ENCODE data around the gene C1orf74.

The C1orf74 gene

GRCh38 chr1:209749205-209749604, 35.2 kb downstream of the C1orf74 start:
- Histone ChIP-seq H3K27me3 (ENCODE audit: control insufficient read depth, insufficient read depth, low read length) (peaks cover 31% of the 10 kb centered on the region), H3K9me3 (ENCODE audit: control insufficient read depth, insufficient read depth, low read length) (no peaks in the 10 kb centered on the region), H3K4me1 (ENCODE audit: control insufficient read depth, insufficient read depth, low read length) (peaks cover 2% of the 10 kb centered on the region), H3K4me3 (ENCODE audit: low read depth, low read length) (no peak overlapping the region), H3K9ac (ENCODE audit: low read depth, low read length) (no peak overlapping the region), H3K36me3 (ENCODE audit: control insufficient read depth, insufficient read depth, low read length) (no peaks in the 10 kb centered on the region)

DNA sequence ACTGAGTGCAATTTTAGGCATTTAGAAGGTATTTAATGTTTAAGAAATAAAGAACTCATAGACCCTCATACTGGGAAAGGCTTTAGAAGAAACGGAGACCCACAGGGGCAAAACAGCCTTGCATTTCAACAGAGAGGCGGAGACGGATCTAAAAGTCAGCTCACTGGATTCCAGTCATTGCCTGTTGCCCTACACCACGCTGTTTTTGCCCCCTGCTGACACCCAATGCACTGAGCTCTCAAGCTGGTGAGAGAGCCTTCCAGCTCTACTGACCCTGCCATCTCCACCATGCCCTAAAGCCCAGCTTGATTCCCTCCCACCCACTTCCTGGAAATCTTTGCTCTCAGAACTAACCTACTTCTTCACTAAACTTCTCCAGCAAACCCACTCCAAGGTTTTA, 35.7 kb downstream of the C1orf74 start:
- Histone ChIP-seq H3K4me3 (ENCODE audit: low read depth, low read length) (no peak overlapping the region), H3K9me3 (ENCODE audit: control insufficient read depth, insufficient read depth, low read length) (no peaks in the 10 kb centered on the region), H3K4me1 (ENCODE audit: control insufficient read depth, insufficient read depth, low read length) (peaks cover 2% of the 10 kb centered on the region), H3K27me3 (ENCODE audit: control insufficient read depth, insufficient read depth, low read length) (peaks cover 31% of the 10 kb centered on the region), H3K36me3 (ENCODE audit: control insufficient read depth, insufficient read depth, low read length) (no peaks in the 10 kb centered on the region), H3K9ac (ENCODE audit: low read depth, low read length) (no peak overlapping the region)

DNA sequence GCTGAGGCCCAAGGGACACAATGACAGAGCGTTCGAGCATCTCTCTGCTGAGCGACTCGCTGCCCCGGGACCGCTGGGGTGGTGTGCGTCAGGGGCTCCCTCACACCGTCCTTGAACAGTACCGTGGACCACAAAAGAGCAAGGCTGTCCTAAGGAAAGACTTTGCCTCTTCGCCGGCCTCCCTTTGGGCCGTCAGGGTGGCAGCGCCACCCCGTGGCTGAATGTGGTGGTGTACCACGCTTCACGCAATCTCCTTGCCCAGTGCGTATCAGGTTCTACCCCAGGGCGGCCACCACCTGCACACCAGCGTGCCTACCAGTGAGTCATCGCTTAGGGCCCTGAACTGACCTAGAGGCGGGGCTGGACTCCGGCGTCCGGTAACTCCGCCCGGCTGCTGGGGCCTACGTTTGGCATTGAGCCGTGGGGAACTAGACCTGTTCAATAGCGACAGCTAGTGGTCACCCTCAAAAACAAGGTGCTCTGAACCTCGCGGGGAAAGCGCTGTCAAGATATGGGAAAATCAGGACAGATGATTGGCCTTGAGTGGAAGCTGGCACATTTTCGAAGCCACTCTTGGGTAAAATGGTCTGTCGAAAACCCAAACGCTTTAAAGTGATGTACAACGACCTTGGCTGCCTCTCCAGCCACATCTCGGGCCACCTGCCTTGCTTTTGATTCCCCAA, 36.6 kb downstream of the C1orf74 start:
- Histone ChIP-seq H3K27me3 (ENCODE audit: control insufficient read depth, insufficient read depth, low read length) (peaks cover 31% of the 10 kb centered on the region), H3K36me3 (ENCODE audit: control insufficient read depth, insufficient read depth, low read length) (no peaks in the 10 kb centered on the region), H3K4me1 (ENCODE audit: control insufficient read depth, insufficient read depth, low read length) (peaks cover 2% of the 10 kb centered on the region), H3K9ac (ENCODE audit: low read depth, low read length) (no peak overlapping the region), H3K4me3 (ENCODE audit: low read depth, low read length) (peak overlapping the region; percentile 48), H3K9me3 (ENCODE audit: control insufficient read depth, insufficient read depth, low read length) (no peaks in the 10 kb centered on the region)

DNA sequence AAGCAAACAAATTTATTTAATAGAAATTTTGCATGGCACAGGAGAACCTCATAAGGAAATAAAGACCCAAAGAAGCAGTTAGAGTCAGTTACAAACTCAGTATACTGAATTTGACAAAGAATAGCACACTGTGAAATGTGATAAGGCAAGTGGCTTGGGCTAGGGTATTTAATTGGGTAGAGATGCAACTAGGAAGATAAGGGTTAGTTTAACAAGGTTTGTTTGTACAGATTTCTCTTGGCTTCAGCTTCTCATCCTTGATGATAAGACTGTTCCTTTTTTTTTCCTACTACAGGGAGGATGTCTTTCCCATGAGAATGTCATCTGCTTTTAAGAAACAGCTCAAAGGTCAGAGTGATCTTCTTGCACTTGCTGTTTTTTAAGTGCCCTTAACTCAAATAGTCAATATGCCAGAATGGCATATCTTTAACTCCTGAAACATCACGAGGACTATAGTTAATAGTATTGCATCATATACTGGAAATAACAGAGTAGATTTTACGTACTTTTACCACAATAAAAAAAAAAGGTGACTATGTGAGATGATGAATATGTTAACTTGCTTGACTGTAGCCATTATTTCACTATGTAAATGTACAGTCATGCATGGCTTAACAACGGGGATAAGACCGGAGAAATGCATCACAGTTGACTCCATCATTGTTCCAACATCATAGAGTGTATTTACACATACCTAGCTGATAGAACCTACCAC, 37.8 kb downstream of the C1orf74 start:
- H3K4me3 ChIP-seq (ENCODE audit: low read depth, low read length) = no peak overlapping the region
- no peaks in the 10 kb centered on the region for H3K9me3 ChIP-seq (ENCODE audit: control insufficient read depth, insufficient read depth, low read length)
- H3K27me3 ChIP-seq (ENCODE audit: control insufficient read depth, insufficient read depth, low read length) = peaks cover 40% of the 10 kb centered on the region
- H3K9ac ChIP-seq (ENCODE audit: low read depth, low read length) = no peak overlapping the region
- no peaks in the 10 kb centered on the region for H3K36me3 ChIP-seq (ENCODE audit: control insufficient read depth, insufficient read depth, low read length)
- peaks cover 2% of the 10 kb centered on the region for H3K4me1 ChIP-seq (ENCODE audit: control insufficient read depth, insufficient read depth, low read length)

- Histone ChIP-seq H3K27me3 (ENCODE audit: control insufficient read depth, insufficient read depth, low read length) (peaks cover 30% of the 10 kb centered on the region), H3K9me3 (ENCODE audit: control insufficient read depth, insufficient read depth, low read length) (no peaks in the 10 kb centered on the region), H3K36me3 (ENCODE audit: control insufficient read depth, insufficient read depth, low read length) (no peaks in the 10 kb centered on the region), H3K4me1 (ENCODE audit: control insufficient read depth, insufficient read depth, low read length) (peaks cover 2% of the 10 kb centered on the region), H3K4me3 (ENCODE audit: low read depth, low read length) (no peak overlapping the region), H3K9ac (ENCODE audit: low read depth, low read length) (no peak overlapping the region)
Observed at GRCh38 chr1:209743145-209743482, 41.2 kb downstream of the C1orf74 start.

GRCh38 chr1:209742409-209743144, 41.8 kb downstream of the C1orf74 start:
- Histone ChIP-seq H3K36me3 (ENCODE audit: control insufficient read depth, insufficient read depth, low read length) (no peaks in the 10 kb centered on the region), H3K4me3 (ENCODE audit: low read depth, low read length) (no peak overlapping the region), H3K4me1 (ENCODE audit: control insufficient read depth, insufficient read depth, low read length) (peaks cover 2% of the 10 kb centered on the region), H3K9ac (ENCODE audit: low read depth, low read length) (no peak overlapping the region), H3K9me3 (ENCODE audit: control insufficient read depth, insufficient read depth, low read length) (no peaks in the 10 kb centered on the region), H3K27me3 (ENCODE audit: control insufficient read depth, insufficient read depth, low read length) (peaks cover 28% of the 10 kb centered on the region)

DNA sequence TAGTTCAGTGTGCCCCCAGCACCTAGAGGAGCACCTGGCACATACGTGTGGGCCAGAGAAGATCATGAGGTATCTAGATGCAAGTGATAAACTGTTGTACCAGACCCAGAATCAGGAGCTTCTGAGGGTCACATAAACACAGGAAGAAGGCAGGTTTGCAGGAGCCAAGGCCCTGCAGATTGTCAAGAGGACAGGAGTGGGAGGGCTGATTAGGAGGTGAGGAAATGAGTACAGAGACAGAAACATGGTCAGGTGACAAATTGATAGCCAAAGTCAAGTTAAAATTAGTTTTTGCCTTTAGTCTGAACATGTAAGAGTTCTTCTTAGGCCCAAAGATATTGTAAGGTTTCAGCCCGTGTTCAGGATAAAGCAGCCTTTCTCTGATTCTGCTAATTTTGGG, 42.5 kb downstream of the C1orf74 start:
- Histone ChIP-seq H3K27me3 (ENCODE audit: control insufficient read depth, insufficient read depth, low read length) (peaks cover 22% of the 10 kb centered on the region), H3K9me3 (ENCODE audit: control insufficient read depth, insufficient read depth, low read length) (no peaks in the 10 kb centered on the region), H3K4me1 (ENCODE audit: control insufficient read depth, insufficient read depth, low read length) (no peaks in the 10 kb centered on the region), H3K4me3 (ENCODE audit: low read depth, low read length) (no peak overlapping the region), H3K9ac (ENCODE audit: low read depth, low read length) (no peak overlapping the region), H3K36me3 (ENCODE audit: control insufficient read depth, insufficient read depth, low read length) (no peaks in the 10 kb centered on the region)

- no peaks in the 10 kb centered on the region for H3K36me3 ChIP-seq (ENCODE audit: control insufficient read depth, insufficient read depth, low read length)
- peaks cover 16% of the 10 kb centered on the region for H3K27me3 ChIP-seq (ENCODE audit: control insufficient read depth, insufficient read depth, low read length)
- no peaks in the 10 kb centered on the region for H3K9me3 ChIP-seq (ENCODE audit: control insufficient read depth, insufficient read depth, low read length)
- no peak overlapping the region for H3K9ac ChIP-seq (ENCODE audit: low read depth, low read length)
- H3K4me3 ChIP-seq (ENCODE audit: low read depth, low read length) = no peak overlapping the region
- no peaks in the 10 kb centered on the region for H3K4me1 ChIP-seq (ENCODE audit: control insufficient read depth, insufficient read depth, low read length)
Observed at GRCh38 chr1:209741193-209741592, 43.2 kb downstream of the C1orf74 start.

GRCh38 chr1:209738270-209738669, 46.1 kb downstream of the C1orf74 start:
- H3K27me3 ChIP-seq (ENCODE audit: control insufficient read depth, insufficient read depth, low read length) = peaks cover 10% of the 10 kb centered on the region
- no peaks in the 10 kb centered on the region for H3K4me1 ChIP-seq (ENCODE audit: control insufficient read depth, insufficient read depth, low read length)
- H3K36me3 ChIP-seq (ENCODE audit: control insufficient read depth, insufficient read depth, low read length) = no peaks in the 10 kb centered on the region
- H3K4me3 ChIP-seq (ENCODE audit: low read depth, low read length) = no peak overlapping the region
- no peak overlapping the region for H3K9ac ChIP-seq (ENCODE audit: low read depth, low read length)
- no peaks in the 10 kb centered on the region for H3K9me3 ChIP-seq (ENCODE audit: control insufficient read depth, insufficient read depth, low read length)

DNA sequence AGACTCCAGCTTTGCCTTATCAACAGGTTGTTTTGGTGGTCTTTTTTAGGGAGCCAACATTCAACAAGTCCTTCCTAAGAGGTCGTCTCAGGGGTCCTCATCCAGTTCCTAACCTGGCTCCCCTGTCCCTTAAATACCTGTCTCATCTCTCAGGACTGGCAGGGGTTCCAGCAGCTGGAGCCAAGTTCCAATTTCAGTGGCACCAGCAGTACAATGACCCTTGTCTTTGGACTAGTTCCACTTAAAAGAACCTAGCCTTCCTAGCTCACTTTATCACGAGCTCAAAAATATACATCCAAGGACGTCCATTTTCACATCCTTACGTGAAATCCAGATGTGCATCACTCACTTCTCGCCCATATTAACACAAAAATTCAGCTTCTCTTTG, 47.2 kb downstream of the C1orf74 start:
- no peaks in the 10 kb centered on the region for H3K9me3 ChIP-seq (ENCODE audit: control insufficient read depth, insufficient read depth, low read length)
- peaks cover 5% of the 10 kb centered on the region for H3K27me3 ChIP-seq (ENCODE audit: control insufficient read depth, insufficient read depth, low read length)
- H3K9ac ChIP-seq (ENCODE audit: low read depth, low read length) = no peak overlapping the region
- no peaks in the 10 kb centered on the region for H3K36me3 ChIP-seq (ENCODE audit: control insufficient read depth, insufficient read depth, low read length)
- H3K4me3 ChIP-seq (ENCODE audit: low read depth, low read length) = no peak overlapping the region
- H3K4me1 ChIP-seq (ENCODE audit: control insufficient read depth, insufficient read depth, low read length) = no peaks in the 10 kb centered on the region

DNA sequence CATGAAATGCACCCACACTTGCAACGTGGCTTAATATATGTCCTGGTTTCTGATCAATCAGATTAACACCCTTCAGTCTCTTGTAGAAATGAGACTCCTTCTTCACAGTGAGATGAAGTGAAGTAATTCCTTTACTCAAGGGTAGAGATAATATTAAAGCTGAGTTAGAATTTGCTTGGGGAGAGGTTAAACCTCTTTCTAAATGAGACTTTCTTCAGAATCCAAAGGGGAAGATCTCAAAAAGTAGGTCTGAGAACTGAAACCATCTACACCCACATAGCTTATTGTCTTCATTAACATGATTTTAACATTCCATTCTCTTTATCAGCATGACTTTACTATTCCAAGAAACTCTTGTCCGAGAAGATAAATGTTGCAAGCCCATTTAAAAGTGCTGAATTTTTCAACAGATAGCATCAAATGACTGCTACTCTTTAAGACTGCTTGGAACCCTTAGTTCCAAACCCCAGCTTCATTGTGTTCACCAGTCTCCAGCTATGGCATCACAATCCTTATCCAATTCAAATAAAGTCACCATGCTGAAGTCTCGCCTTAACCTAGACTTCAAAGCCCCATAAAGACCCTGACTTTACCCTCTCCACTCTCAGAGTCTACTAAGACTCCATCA, 47.8 kb downstream of the C1orf74 start:
- no peaks in the 10 kb centered on the region for H3K36me3 ChIP-seq (ENCODE audit: control insufficient read depth, insufficient read depth, low read length)
- H3K4me3 ChIP-seq (ENCODE audit: low read depth, low read length) = no peak overlapping the region
- no peak overlapping the region for H3K9ac ChIP-seq (ENCODE audit: low read depth, low read length)
- peaks cover under 1% of the 10 kb centered on the region for H3K27me3 ChIP-seq (ENCODE audit: control insufficient read depth, insufficient read depth, low read length)
- H3K4me1 ChIP-seq (ENCODE audit: control insufficient read depth, insufficient read depth, low read length) = no peaks in the 10 kb centered on the region
- H3K9me3 ChIP-seq (ENCODE audit: control insufficient read depth, insufficient read depth, low read length) = no peaks in the 10 kb centered on the region

Data from iPS-15b (cell line).